ENCODE results near the gene CMTM1.

GRCh38 chr16:66604376-66605176, 38.3 kb downstream of the CMTM1 start, which contains the start of gene CMTM3:
- TF ChIP-seq CTCF (optimal IDR thresholded peaks at IDR 0.05 in 1 of 3, IDR thresholded peaks at IDR 0.05 in 1 of 3, conservative IDR thresholded peaks at IDR 0.05 in 1 of 3; ENCODE audit: extremely low read depth in 1 of 3, insufficient read depth in 2 of 3, low read length in 3 of 3) (peak in 2 of 3 experiments; percentile 67 to 73), EZH2 (IDR thresholded peaks at IDR 0.05; ENCODE audit: low read length) (no peak)
